Activated T-helper 2 cell treated with anti-CD3 and anti-CD28 coated beads, Interferon-gamma antibody, Interleukin-2, Interleukin-4, amounts not matched to agents 10 μg/mL and 5 μg/mL and 100 μg/mL, durations not matched to agents 14 hours and 24 hours and 36 hours (primary cell): ENCODE measurements around the gene ZNF638. TPM values are rescaled to one million over a fixed set of nuclear protein-coding genes. Genes with fewer than 3 reads are reported as not detected.

Experiments used
- DNase-seq: peaks from one replicate; pipeline ENCODE4 v3.0.0; 2021; ENCODE audit warnings: low spot score
- H3K27ac Mint-ChIP-seq: one replicate; pipeline ENCODE4 v1.8.0; 2021; ENCODE audit warnings: mixed read lengths
- H3K27me3 Mint-ChIP-seq: one replicate; pipeline ENCODE4 v1.8.0; 2021; ENCODE audit warnings: low read depth, mixed read lengths
- H3K36me3 Mint-ChIP-seq: one replicate; pipeline ENCODE4 v1.8.0; 2021; ENCODE audit warnings: low read depth, mixed read lengths
- H3K4me1 Mint-ChIP-seq: one replicate; pipeline ENCODE4 v1.8.0; 2021; ENCODE audit warnings: low read depth, mixed read lengths
- H3K4me3 Mint-ChIP-seq: one replicate; pipeline ENCODE4 v1.8.0; 2021; ENCODE audit warnings: low read depth, mild to moderate bottlenecking, moderate library complexity, mixed read lengths
- H3K9me3 Mint-ChIP-seq: one replicate; pipeline ENCODE4 v1.8.0; 2021; ENCODE audit warnings: mixed read lengths
- intact Hi-C: fragments of 100-400 bp; cut with micrococcal nuclease; formaldehyde crosslinking; loops from one replicate; pipeline ENCODE4 v1.15.1; 2023
- total RNA-seq: library from RNA; stranded (reverse); gene quantifications from 2 replicates; pipeline ENCODE4 v1.2.3, GENCODE V29; 2022

ZNF638 gene
- total RNA-seq, 1 donor from 2014 or later, result 97.6 TPM

DNA sequence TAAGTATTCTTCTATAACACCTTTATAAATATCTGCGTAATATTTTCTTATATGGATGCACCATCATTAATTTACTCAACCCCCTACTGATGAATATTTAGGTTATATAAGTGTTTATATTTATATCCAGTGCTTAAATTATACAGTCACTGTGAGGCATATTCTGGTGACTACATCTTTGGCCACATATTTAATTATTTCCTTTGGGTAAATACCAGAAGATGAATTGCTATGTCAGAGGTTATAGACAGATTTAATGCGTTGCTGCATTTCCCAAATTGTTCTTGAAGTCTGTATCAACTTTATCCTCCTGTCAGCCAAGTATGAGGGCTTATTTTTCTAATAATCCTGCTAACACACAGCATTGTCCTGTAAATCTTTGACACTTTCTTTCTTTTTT, 140.4 kb downstream of the ZNF638 start:
- Mint-ChIP-seq H3K4me3 (no peak overlapping the region), H3K27me3 (peaks cover 33% of the 10 kb centered on the region), H3K36me3 (no peaks in the 10 kb centered on the region), H3K4me1 (peaks cover 2% of the 10 kb centered on the region), H3K27ac (no peak overlapping the region), H3K9me3 (no peaks in the 10 kb centered on the region)
- intact Hi-C loops, result no loop called here
- DNase-seq, result no peak

DNA sequence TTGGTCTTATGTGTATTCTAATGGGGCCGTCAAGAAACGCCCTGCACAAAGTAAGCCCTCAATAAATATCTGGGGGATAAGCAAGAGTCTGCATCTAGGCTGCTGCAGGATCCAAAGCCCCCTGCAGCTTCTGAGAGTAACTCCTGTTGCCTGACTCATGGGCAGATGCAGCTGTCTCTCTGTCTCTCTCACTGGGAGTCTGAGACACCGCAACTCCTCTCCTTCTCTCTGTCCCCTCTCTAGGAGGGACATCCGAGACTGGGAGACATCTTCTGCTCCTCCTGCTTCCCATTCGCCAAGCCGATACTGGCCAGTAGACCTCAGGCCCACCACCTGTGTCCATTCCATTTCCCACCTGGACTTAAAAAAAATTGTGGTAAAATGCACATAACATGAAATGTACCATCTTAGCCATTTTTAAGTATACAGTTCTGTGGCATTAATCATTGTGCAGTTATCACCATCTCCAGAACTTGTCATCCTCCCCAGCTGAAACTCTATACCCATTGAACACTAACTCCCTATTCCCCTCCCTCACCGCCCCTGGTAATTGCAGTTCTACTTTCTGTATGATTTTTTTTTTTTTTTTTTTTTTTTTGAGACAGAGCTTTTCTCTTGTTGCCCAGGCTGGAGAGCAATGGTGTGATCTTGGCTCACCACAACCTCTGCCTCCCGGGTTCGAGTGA, 141.9 kb downstream of the ZNF638 start:
- intact Hi-C loops, result no loop called here
- H3K36me3 Mint-ChIP-seq, result no peaks in the 10 kb centered on the region
- no peaks in the 10 kb centered on the region for H3K4me1 Mint-ChIP-seq
- H3K4me3 Mint-ChIP-seq, result no peak overlapping the region
- H3K27ac Mint-ChIP-seq, result no peak overlapping the region
- peaks cover 22% of the 10 kb centered on the region for H3K27me3 Mint-ChIP-seq
- no peaks in the 10 kb centered on the region for H3K9me3 Mint-ChIP-seq
- no peak for DNase-seq

DNA sequence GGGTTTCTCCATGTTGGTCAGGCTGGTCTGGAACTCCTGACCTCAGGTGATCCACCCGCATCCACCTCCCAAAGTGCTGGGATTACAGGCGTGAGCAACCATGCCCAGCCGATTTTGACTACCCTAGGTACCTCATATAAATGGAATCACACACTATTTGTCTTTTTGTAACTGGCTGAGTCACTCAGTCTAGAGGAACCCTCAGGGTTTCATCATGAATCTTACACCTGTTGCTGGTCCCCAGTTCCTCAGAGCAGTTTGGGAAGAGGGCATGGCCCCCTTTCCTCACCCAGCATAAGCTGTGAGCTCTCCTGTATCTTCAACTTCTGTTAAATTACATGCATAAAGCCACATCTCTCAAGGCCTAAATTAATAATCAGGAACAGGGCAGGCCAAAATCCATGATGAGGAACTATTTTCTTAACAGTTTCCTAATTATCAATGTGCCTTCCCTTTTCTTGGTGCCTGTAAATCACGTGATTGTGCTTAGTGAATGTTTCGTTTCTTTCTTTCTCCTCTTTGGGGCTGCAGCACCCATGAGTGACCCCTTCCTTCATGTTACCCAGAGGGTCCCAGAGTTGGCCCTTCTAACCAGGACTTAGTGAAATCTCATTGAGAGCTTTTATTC, 142.6 kb downstream of the ZNF638 start:
- Mint-ChIP-seq H3K4me3 (no peak overlapping the region), H3K27ac (no peak overlapping the region), H3K27me3 (peaks cover 15% of the 10 kb centered on the region), H3K9me3 (no peaks in the 10 kb centered on the region), H3K4me1 (no peaks in the 10 kb centered on the region), H3K36me3 (no peaks in the 10 kb centered on the region)
- intact Hi-C loops, result no loop called here
- DNase-seq, result no peak

DNA sequence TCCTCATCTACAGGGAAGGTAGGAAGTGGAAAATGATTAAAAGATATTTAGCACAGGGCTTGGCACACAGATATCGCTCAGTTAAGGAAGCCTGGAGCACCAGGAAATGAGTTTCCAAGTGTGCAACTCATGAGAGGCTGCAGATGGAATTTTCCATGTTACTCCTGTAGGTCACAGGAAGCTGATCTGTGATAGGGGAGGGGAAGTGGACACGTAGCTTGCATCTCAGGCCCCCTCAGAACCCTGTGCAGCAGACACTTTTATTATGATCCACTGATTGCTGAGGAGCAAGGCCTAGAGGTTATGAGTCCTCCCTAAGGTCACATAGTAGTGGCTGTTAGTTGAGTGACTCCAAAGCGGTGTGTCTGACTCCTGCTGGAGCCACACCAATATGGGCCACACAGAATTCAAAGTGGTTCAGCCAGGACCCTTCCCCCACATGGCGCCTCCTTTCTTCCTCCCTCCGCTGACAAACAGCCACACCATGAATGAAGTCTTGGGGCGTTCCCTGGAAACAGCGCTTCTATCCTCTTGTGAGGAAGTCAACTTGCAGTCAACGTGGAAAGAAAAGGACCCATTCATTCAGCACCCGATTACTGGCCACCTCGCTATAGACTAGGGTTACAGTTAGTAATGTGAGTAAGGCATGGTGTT, 143.3 kb downstream of the ZNF638 start:
- Mint-ChIP-seq H3K4me3 (no peak overlapping the region), H3K9me3 (no peaks in the 10 kb centered on the region), H3K36me3 (no peaks in the 10 kb centered on the region), H3K27ac (no peak overlapping the region), H3K4me1 (no peaks in the 10 kb centered on the region), H3K27me3 (peaks cover 11% of the 10 kb centered on the region)
- no peak for DNase-seq
- intact Hi-C loops, result no loop called here

GRCh38 chr2:71476495-71476894, 144.9 kb downstream of the ZNF638 start:
- no peak for DNase-seq
- H3K36me3 Mint-ChIP-seq, result no peaks in the 10 kb centered on the region
- no peak overlapping the region for H3K27ac Mint-ChIP-seq
- H3K27me3 Mint-ChIP-seq, result peaks cover 6% of the 10 kb centered on the region
- no peak overlapping the region for H3K4me3 Mint-ChIP-seq
- intact Hi-C loops, result no loop called here
- H3K9me3 Mint-ChIP-seq, result no peaks in the 10 kb centered on the region
- H3K4me1 Mint-ChIP-seq, result no peaks in the 10 kb centered on the region

DNA sequence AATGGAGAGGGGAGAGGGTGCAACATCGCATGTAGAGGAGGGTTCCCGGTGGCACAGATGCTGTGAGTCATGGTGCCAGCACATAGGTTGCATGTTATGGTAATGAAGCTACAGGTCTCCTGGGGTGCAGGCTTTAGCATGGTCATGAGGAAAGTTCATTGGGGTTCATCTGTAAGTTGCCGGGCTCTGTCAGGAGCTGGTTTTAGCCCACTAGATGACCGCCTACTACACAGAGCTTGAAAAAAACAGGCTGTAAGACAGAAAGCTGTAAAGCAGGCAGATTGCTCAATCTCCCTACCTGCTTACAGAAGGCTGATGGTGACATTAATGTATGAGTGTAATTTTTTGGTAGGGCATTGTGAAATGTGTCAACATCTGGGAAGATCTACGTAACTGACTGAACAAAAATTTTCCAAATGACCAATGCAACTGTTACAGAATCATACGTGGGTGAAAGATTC, 145.7 kb downstream of the ZNF638 start:
- no peak for DNase-seq
- Mint-ChIP-seq H3K27ac (no peak overlapping the region), H3K4me1 (no peaks in the 10 kb centered on the region), H3K4me3 (no peak overlapping the region), H3K36me3 (no peaks in the 10 kb centered on the region), H3K27me3 (peaks cover 6% of the 10 kb centered on the region), H3K9me3 (no peaks in the 10 kb centered on the region)
- intact Hi-C loops, result no loop called here

- Mint-ChIP-seq H3K4me3 (no peak overlapping the region), H3K36me3 (no peaks in the 10 kb centered on the region), H3K27me3 (peaks cover 6% of the 10 kb centered on the region), H3K9me3 (no peaks in the 10 kb centered on the region), H3K4me1 (no peaks in the 10 kb centered on the region), H3K27ac (no peak overlapping the region)
- no peak for DNase-seq
- intact Hi-C loops, result no loop called here
These were observed 147.2 kb downstream of the ZNF638 start for GRCh38 chr2:71478806-71479205.

GRCh38 chr2:71479261-71479660, 147.7 kb downstream of the ZNF638 start:
- Mint-ChIP-seq H3K4me3 (no peak overlapping the region), H3K4me1 (no peaks in the 10 kb centered on the region), H3K36me3 (no peaks in the 10 kb centered on the region), H3K27ac (no peak overlapping the region), H3K27me3 (peaks cover 6% of the 10 kb centered on the region), H3K9me3 (no peaks in the 10 kb centered on the region)
- DNase-seq, result no peak
- intact Hi-C loops, result no loop called here

- intact Hi-C loops, result no loop called here
- peaks cover 6% of the 10 kb centered on the region for H3K27me3 Mint-ChIP-seq
- H3K9me3 Mint-ChIP-seq, result no peaks in the 10 kb centered on the region
- H3K4me3 Mint-ChIP-seq, result no peak overlapping the region
- no peaks in the 10 kb centered on the region for H3K4me1 Mint-ChIP-seq
- H3K36me3 Mint-ChIP-seq, result no peaks in the 10 kb centered on the region
- no peak for DNase-seq
- H3K27ac Mint-ChIP-seq, result no peak overlapping the region
These were observed 149.5 kb downstream of the ZNF638 start for GRCh38 chr2:71481111-71481510.

- Mint-ChIP-seq H3K9me3 (no peaks in the 10 kb centered on the region), H3K4me1 (no peaks in the 10 kb centered on the region), H3K36me3 (no peaks in the 10 kb centered on the region), H3K4me3 (no peak overlapping the region), H3K27me3 (peaks cover 4% of the 10 kb centered on the region), H3K27ac (no peak overlapping the region)
- intact Hi-C loops, result no loop called here
- no peak for DNase-seq
These were observed 150.5 kb downstream of the ZNF638 start for GRCh38 chr2:71482055-71482454.

- intact Hi-C loops, result no loop called here
- Mint-ChIP-seq H3K4me1 (no peaks in the 10 kb centered on the region), H3K36me3 (no peaks in the 10 kb centered on the region)
These were observed 151.7 kb downstream of the ZNF638 start for GRCh38 chr2:71483246-71483645.

DNA sequence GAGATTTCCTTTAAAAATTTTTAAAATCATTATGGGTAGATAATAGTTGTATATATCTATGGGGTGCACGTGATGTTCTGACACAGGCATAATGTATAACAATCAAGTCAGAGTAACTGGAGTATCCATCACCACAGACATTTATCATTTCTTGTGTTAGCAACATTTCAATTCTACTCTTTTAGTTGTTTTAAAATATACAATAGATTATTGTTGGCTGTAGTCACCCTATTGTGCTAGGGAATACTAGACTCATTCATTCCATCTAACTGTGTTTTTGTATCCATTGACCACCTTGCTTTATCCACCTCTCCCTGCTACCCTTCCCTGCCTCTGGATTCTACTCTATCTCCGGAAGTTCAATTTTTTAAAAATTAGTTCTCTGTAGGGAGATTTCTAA, 152.8 kb downstream of the ZNF638 start:
- intact Hi-C loops, result no loop called here
- no peak overlapping the region for H3K4me3 Mint-ChIP-seq
- H3K27me3 Mint-ChIP-seq, result no peaks in the 10 kb centered on the region
- DNase-seq, result no peak
- H3K36me3 Mint-ChIP-seq, result no peaks in the 10 kb centered on the region
- H3K9me3 Mint-ChIP-seq, result no peaks in the 10 kb centered on the region
- no peaks in the 10 kb centered on the region for H3K4me1 Mint-ChIP-seq
- no peak overlapping the region for H3K27ac Mint-ChIP-seq

More at GRCh38 chr2:71483246-71483645, 151.7 kb downstream of the ZNF638 start:
- H3K27me3 Mint-ChIP-seq, result no peaks in the 10 kb centered on the region
- H3K27ac Mint-ChIP-seq, result no peak overlapping the region
- H3K4me3 Mint-ChIP-seq, result no peak overlapping the region
- H3K9me3 Mint-ChIP-seq, result no peaks in the 10 kb centered on the region
- DNase-seq, result no peak
